ENCODE data around the gene EPAS1. TPM values are rescaled to one million over a fixed set of nuclear protein-coding genes. Genes with fewer than 3 reads are reported as not detected.
A peak's percentile ranks its signal among the peaks of the same experiment; 100 is the strongest.

Gene EPAS1
- total and polyA plus RNA-seq, 9 of the 15 experiments (the other 6 are each of a cell fraction or from before 2014, with no cell fraction given), result 0.25 to 11.2 (median 4.1) TPM

DNA sequence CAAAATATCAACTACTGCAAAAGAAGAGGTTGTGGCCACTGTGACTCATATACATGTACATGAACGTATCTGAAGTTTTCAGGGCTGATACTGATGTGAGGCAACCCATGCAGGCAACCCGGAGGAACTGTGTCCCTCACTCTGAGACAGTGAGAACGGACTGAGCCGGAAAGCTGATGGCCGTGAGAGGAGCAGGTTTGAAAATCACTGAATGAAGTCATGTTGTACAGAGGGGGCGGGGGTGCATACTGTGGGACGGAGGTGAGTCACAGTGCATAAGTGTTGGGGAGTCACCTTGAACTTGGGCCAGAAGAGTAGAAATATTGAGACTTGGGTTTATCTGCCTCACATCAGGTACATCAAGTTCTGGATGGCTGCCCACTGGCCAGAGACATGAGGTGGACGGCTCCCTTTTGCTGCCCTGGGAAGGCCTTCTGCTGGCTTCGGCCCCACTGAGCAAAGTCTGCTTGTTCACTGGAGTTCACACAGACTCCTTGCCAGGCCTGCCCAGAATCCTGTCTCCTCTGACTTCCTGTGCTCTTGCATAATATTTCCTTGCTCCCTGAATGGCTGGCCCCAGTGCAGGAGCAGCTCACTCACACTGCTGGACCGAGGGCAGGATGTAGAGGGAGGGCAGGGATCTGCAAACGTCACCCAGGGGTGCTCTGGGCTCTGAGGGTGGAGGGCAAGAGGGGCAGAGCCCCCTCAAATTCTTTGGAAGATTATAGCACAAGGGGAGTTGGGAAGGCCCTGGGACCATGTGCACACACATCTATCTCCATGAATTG lies 18.1 kb downstream of the EPAS1 start (continued):
- TF ChIP-seq, protein P1, sequence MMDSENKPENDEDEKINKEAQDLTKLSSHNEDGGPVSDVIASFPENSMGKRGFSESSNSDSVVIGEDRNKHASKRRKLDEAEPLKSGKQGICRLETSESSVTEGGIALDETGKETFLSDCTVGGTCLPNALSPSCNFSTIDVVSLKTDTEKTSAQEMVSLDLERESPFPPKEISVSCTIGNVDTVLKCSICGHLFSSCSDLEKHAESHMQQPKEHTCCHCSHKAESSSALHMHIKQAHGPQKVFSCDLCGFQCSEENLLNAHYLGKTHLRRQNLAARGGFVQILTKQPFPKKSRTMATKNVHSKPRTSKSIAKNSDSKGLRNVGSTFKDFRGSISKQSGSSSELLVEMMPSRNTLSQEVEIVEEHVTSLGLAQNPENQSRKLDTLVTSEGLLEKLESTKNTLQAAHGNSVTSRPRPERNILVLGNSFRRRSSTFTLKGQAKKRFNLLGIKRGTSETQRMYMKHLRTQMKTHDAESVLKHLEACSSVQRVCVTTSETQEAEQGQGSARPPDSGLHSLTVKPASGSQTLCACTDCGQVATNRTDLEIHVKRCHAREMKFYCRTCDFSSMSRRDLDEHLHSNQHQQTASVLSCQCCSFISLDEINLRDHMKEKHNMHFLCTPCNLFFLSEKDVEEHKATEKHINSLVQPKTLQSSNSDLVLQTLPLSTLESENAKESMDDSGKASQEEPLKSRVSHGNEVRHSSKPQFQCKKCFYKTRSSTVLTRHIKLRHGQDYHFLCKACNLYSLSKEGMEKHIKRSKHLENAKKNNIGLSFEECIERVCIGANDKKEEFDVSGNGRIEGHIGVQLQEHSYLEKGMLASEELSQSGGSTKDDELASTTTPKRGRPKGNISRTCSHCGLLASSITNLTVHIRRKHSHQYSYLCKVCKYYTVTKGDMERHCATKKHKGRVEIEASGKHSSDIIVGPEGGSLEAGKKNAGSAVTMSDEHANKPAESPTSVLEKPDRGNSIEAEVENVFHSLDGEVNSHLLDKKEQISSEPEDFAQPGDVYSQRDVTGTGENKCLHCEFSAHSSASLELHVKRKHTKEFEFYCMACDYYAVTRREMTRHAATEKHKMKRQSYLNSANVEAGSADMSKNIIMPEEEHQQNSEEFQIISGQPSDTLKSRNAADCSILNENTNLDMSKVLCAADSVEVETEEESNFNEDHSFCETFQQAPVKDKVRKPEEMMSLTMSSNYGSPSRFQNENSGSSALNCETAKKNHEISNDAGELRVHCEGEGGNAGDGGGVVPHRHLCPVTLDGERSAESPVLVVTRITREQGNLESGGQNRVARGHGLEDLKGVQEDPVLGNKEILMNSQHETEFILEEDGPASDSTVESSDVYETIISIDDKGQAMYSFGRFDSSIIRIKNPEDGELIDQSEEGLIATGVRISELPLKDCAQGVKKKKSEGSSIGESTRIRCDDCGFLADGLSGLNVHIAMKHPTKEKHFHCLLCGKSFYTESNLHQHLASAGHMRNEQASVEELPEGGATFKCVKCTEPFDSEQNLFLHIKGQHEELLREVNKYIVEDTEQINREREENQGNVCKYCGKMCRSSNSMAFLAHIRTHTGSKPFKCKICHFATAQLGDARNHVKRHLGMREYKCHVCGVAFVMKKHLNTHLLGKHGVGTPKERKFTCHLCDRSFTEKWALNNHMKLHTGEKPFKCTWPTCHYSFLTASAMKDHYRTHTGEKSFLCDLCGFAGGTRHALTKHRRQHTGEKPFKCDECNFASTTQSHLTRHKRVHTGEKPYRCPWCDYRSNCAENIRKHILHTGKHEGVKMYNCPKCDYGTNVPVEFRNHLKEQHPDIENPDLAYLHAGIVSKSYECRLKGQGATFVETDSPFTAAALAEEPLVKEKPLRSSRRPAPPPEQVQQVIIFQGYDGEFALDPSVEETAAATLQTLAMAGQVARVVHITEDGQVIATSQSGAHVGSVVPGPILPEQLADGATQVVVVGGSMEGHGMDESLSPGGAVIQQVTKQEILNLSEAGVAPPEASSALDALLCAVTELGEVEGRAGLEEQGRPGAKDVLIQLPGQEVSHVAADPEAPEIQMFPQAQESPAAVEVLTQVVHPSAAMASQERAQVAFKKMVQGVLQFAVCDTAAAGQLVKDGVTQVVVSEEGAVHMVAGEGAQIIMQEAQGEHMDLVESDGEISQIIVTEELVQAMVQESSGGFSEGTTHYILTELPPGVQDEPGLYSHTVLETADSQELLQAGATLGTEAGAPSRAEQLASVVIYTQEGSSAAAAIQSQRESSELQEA (IDR thresholded peaks at IDR 0.05; ENCODE audit: low read depth), result no peak
- TF ChIP-seq PHB2 (IDR thresholded peaks at IDR 0.05; ENCODE audit: low read depth) (no peak), ZNF354B (CRISPR knock-in tag; IDR thresholded peaks at IDR 0.05) (no peak), ZNF707 (CRISPR knock-in tag; conservative IDR thresholded peaks at IDR 0.05) (no peak), CBX3 (IDR thresholded peaks at IDR 0.05; ENCODE audit: borderline replicate concordance in 1 of 2, low read length in 2 of 2) (peak in 1 of 2 experiments; percentile 63; a peak in 1 of 3 replicates), DIDO1 (tag; IDR thresholded peaks at IDR 0.05; ENCODE audit: low read depth) (no peak), GABPA (tag; conservative IDR thresholded peaks at IDR 0.05; ENCODE audit: low read depth) (0 out of 2 replicates have a peak, but pooled peaks have one; percentile 18), ATF1 (CRISPR knock-in tag; IDR thresholded peaks at IDR 0.05) (no peak), ATF1 (tag; IDR thresholded peaks at IDR 0.05) (peak; percentile 44)
- TF ChIP-seq, protein P2, sequence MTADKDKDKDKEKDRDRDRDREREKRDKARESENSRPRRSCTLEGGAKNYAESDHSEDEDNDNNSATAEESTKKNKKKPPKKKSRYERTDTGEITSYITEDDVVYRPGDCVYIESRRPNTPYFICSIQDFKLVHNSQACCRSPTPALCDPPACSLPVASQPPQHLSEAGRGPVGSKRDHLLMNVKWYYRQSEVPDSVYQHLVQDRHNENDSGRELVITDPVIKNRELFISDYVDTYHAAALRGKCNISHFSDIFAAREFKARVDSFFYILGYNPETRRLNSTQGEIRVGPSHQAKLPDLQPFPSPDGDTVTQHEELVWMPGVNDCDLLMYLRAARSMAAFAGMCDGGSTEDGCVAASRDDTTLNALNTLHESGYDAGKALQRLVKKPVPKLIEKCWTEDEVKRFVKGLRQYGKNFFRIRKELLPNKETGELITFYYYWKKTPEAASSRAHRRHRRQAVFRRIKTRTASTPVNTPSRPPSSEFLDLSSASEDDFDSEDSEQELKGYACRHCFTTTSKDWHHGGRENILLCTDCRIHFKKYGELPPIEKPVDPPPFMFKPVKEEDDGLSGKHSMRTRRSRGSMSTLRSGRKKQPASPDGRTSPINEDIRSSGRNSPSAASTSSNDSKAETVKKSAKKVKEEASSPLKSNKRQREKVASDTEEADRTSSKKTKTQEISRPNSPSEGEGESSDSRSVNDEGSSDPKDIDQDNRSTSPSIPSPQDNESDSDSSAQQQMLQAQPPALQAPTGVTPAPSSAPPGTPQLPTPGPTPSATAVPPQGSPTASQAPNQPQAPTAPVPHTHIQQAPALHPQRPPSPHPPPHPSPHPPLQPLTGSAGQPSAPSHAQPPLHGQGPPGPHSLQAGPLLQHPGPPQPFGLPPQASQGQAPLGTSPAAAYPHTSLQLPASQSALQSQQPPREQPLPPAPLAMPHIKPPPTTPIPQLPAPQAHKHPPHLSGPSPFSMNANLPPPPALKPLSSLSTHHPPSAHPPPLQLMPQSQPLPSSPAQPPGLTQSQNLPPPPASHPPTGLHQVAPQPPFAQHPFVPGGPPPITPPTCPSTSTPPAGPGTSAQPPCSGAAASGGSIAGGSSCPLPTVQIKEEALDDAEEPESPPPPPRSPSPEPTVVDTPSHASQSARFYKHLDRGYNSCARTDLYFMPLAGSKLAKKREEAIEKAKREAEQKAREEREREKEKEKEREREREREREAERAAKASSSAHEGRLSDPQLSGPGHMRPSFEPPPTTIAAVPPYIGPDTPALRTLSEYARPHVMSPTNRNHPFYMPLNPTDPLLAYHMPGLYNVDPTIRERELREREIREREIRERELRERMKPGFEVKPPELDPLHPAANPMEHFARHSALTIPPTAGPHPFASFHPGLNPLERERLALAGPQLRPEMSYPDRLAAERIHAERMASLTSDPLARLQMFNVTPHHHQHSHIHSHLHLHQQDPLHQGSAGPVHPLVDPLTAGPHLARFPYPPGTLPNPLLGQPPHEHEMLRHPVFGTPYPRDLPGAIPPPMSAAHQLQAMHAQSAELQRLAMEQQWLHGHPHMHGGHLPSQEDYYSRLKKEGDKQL (CRISPR knock-in tag; IDR thresholded peaks at IDR 0.05; ENCODE audit: borderline replicate concordance), result no peak
- TF ChIP-seq, protein P3, sequence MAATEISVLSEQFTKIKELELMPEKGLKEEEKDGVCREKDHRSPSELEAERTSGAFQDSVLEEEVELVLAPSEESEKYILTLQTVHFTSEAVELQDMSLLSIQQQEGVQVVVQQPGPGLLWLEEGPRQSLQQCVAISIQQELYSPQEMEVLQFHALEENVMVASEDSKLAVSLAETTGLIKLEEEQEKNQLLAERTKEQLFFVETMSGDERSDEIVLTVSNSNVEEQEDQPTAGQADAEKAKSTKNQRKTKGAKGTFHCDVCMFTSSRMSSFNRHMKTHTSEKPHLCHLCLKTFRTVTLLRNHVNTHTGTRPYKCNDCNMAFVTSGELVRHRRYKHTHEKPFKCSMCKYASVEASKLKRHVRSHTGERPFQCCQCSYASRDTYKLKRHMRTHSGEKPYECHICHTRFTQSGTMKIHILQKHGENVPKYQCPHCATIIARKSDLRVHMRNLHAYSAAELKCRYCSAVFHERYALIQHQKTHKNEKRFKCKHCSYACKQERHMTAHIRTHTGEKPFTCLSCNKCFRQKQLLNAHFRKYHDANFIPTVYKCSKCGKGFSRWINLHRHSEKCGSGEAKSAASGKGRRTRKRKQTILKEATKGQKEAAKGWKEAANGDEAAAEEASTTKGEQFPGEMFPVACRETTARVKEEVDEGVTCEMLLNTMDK (IDR thresholded peaks at IDR 0.05; ENCODE audit: borderline replicate concordance, insufficient read depth, low read depth, low read length, poor library complexity, severe bottlenecking), result no peak
